Stomach (tissue), 4 donors: ENCODE results near the gene SLIT1.

Source experiments
- CTCF ChIP-seq, 7 experiments: fragments of 450-650 bp in 4 of 7; fragments of 200-600 bp in 3 of 7; sonication (generic) in 3 of 7; IDR thresholded peaks; one replicate each; pipeline ENCODE4 v1.5.1; 2016 to 2019; ENCODE audit warnings: antibody characterized with exemption in 7 of 7, control low read depth in 2 of 7, mild to moderate bottlenecking in 1 of 7
- POLR2AphosphoS5 ChIP-seq, 3 donors: sonication (generic); formaldehyde crosslinking; IDR thresholded peaks; one replicate each; pipeline ENCODE4 v1.6.1; 2016; ENCODE audit warnings: antibody characterized with exemption in 3 of 3

GRCh38 chr10:97042081-97042480 is 143.7 kb downstream of the SLIT1 start:
- TF ChIP-seq CTCF (IDR thresholded peaks at IDR 0.05) (no peak), POLR2AphosphoS5 (IDR thresholded peaks at IDR 0.05) (no peak)
